Caco-2 (cell line): ENCODE results near the gene FLNA. TPM values are rescaled to one million over a fixed set of nuclear protein-coding genes. Genes with fewer than 3 reads are reported as not detected.

Experiments used
- BruUV-seq: library from RNA; stranded (reverse); fragments of 400-500 nt; replicated peaks from 2 replicates; lab custom pipeline; 2021; lab: Mats Ljungman, UMichigan
- CTCF ChIA-PET: fragments of 300-600 bp; sonication (Branson Sonifier 250); formaldehyde crosslinking; loops from one replicate; lab custom pipeline; 2022; ENCODE audit warnings: antibody characterized with exemption; lab: Charles Lee
- POLR2A ChIA-PET: fragments of 300-600 bp; sonication (Branson Sonifier 250); formaldehyde crosslinking; loops from one replicate; lab custom pipeline; 2022; ENCODE audit warnings: antibody characterized with exemption; lab: Charles Lee
- DNase-seq, 2 experiments: peaks; one replicate each; pipeline versions ENCODE4 v3.0.0 to v3.0.0-alpha.2; 2020 to 2022
- H3K27me3 ChIP-seq: replicated peaks from 2 replicates; pipeline ENCODE4 v1.6.0; 2011; ENCODE audit warnings: low read length; ENCODE audit not compliant: control insufficient read depth, insufficient read depth
- H3K36me3 ChIP-seq: 2 replicates; pipeline ENCODE4 v1.5.1; 2011; ENCODE audit warnings: low read length; ENCODE audit not compliant: control insufficient read depth, insufficient read depth
- H3K4me1 ChIP-seq: fragments of 250-450 bp; sonication (Bioruptor Pico); 2 replicates; pipeline ENCODE4 v1.5.1; 2020; ENCODE audit warnings: mild to moderate bottlenecking
- H3K4me3 ChIP-seq: 2 replicates; pipeline ENCODE4 v1.5.1; 2011; ENCODE audit warnings: low read depth, mild to moderate bottlenecking, control low read depth, low read length
- H3K9me3 ChIP-seq: fragments of 250-450 bp; sonication (Bioruptor Pico); 2 replicates; pipeline ENCODE4 v1.5.1; 2020; ENCODE audit warnings: mild to moderate bottlenecking, moderate library complexity
- H3K27ac Mint-ChIP-seq: one replicate; pipeline ENCODE4 v1.8.0; 2022; ENCODE audit warnings: mixed read lengths; ENCODE audit not compliant: unreplicated experiment
- H3K27me3 Mint-ChIP-seq: one replicate; pipeline ENCODE4 v1.8.0; 2022; ENCODE audit warnings: mixed read lengths; ENCODE audit not compliant: insufficient read depth, unreplicated experiment
- H3K36me3 Mint-ChIP-seq: one replicate; pipeline ENCODE4 v1.8.0; 2022; ENCODE audit warnings: mild to moderate bottlenecking, mixed read lengths; ENCODE audit not compliant: insufficient read depth, unreplicated experiment
- H3K4me1 Mint-ChIP-seq: one replicate; pipeline ENCODE4 v1.8.0; 2022; ENCODE audit warnings: low read depth, mixed read lengths; ENCODE audit not compliant: unreplicated experiment
- H3K4me3 Mint-ChIP-seq: one replicate; pipeline ENCODE4 v1.8.0; 2022; ENCODE audit warnings: mild to moderate bottlenecking, moderate library complexity, mixed read lengths; ENCODE audit not compliant: unreplicated experiment
- H3K9me3 Mint-ChIP-seq: one replicate; pipeline ENCODE4 v1.8.0; 2022; ENCODE audit warnings: mixed read lengths; ENCODE audit not compliant: unreplicated experiment
- CTCF ChIP-seq, 2 experiments: fragments of 200-600 bp in 1 of 2; IDR thresholded peaks; 1 replicate in 1 of 2; 2 replicates in 1 of 2; pipeline versions ENCODE4 v1.5.1 to v1.8.0; 2011 to 2022; ENCODE audit warnings: antibody characterized with exemption in 1 of 2, control low read depth in 1 of 2, inconsistent platforms in 1 of 2, low read depth in 1 of 2, low read length in 1 of 2, mild to moderate bottlenecking in 1 of 2, moderate library complexity in 1 of 2; ENCODE audit not compliant: insufficient read depth in 1 of 2, severe bottlenecking in 1 of 2, unreplicated experiment in 1 of 2
- intact Hi-C: fragments of 100-400 bp; cut with micrococcal nuclease; formaldehyde crosslinking; loops from one replicate; pipeline ENCODE4 v1.10.0; 2022; ENCODE audit not compliant: unreplicated experiment
- total RNA-seq: library from RNA; stranded (reverse); gene quantifications from 2 replicates; pipeline ENCODE4 v1.2.3, GENCODE V29; 2022

Gene FLNA
- total RNA-seq, 1 experiment from 2014 or later, result 546 TPM

GRCh38 chrX:154332561-154332960 is 41.9 kb downstream of the FLNA start:
- Mint-ChIP-seq H3K4me1 (no peaks in the 10 kb centered on the region), H3K36me3 (no peaks in the 10 kb centered on the region), H3K27ac (no peak overlapping the region), H3K9me3 (no peaks in the 10 kb centered on the region), H3K27me3 (no peaks in the 10 kb centered on the region), H3K4me3 (no peak overlapping the region)
- CTCF ChIA-PET, result no interaction called here
- Histone ChIP-seq H3K4me1 (no peaks in the 10 kb centered on the region), H3K9me3 (no peaks in the 10 kb centered on the region), H3K36me3 (no peaks in the 10 kb centered on the region), H3K27me3 (no peaks in the 10 kb centered on the region), H3K4me3 (no peak overlapping the region)
- no peak for DNase-seq
- intact Hi-C loops, result no loop called here
- BruUV-seq, result no TSS peak
- POLR2A ChIA-PET, result no interaction called here
- TF ChIP-seq CTCF (IDR thresholded peaks at IDR 0.05; ENCODE audit: insufficient read depth in 1 of 2, low read depth in 1 of 2, low read length in 1 of 2, severe bottlenecking in 1 of 2, unreplicated experiment in 1 of 2), result no peak

GRCh38 chrX:154329294-154329693 is 45.1 kb downstream of the FLNA start:
- no peak overlapping the region for H3K4me3 Mint-ChIP-seq
- no TSS peak for BruUV-seq
- ChIA-PET POLR2A (no interaction called here), CTCF (no interaction called here)
- no peak for DNase-seq
- no peak overlapping the region for H3K27ac Mint-ChIP-seq
- Histone ChIP-seq H3K36me3 (no peaks in the 10 kb centered on the region), H3K4me3 (no peak overlapping the region), H3K27me3 (no peaks in the 10 kb centered on the region), H3K4me1 (no peaks in the 10 kb centered on the region), H3K9me3 (no peaks in the 10 kb centered on the region)
- H3K36me3 Mint-ChIP-seq, result no peaks in the 10 kb centered on the region
- no peaks in the 10 kb centered on the region for H3K4me1 Mint-ChIP-seq
- no peak for TF ChIP-seq CTCF (IDR thresholded peaks at IDR 0.05; ENCODE audit: insufficient read depth in 1 of 2, low read depth in 1 of 2, low read length in 1 of 2, severe bottlenecking in 1 of 2, unreplicated experiment in 1 of 2)
- intact Hi-C loops, result no loop called here
- no peaks in the 10 kb centered on the region for H3K9me3 Mint-ChIP-seq
- no peaks in the 10 kb centered on the region for H3K27me3 Mint-ChIP-seq

- no peaks in the 10 kb centered on the region for H3K4me1 Mint-ChIP-seq
- H3K36me3 Mint-ChIP-seq, result no peaks in the 10 kb centered on the region
- ChIA-PET POLR2A (no interaction called here), CTCF (no interaction called here)
- no TSS peak for BruUV-seq
- intact Hi-C loops, result no loop called here
- TF ChIP-seq CTCF (IDR thresholded peaks at IDR 0.05; ENCODE audit: insufficient read depth in 1 of 2, low read depth in 1 of 2, low read length in 1 of 2, severe bottlenecking in 1 of 2, unreplicated experiment in 1 of 2), result no peak
- Histone ChIP-seq H3K36me3 (no peaks in the 10 kb centered on the region), H3K4me3 (no peak overlapping the region), H3K4me1 (no peaks in the 10 kb centered on the region), H3K27me3 (no peaks in the 10 kb centered on the region), H3K9me3 (no peaks in the 10 kb centered on the region)
- no peak overlapping the region for H3K4me3 Mint-ChIP-seq
- H3K27ac Mint-ChIP-seq, result no peak overlapping the region
- no peaks in the 10 kb centered on the region for H3K27me3 Mint-ChIP-seq
- H3K9me3 Mint-ChIP-seq, result no peaks in the 10 kb centered on the region
- no peak for DNase-seq
These were observed 45.8 kb downstream of the FLNA start for GRCh38 chrX:154328646-154329045.
